Renal cortex interstitium (tissue), 11 donors: Measurements from ENCODE around the gene KCNIP1. TPM values are rescaled to one million over a fixed set of nuclear protein-coding genes. Genes with fewer than 3 reads are reported as not detected.

Experiments
- DNase-seq, 11 donors: peaks; one replicate each; pipeline ENCODE4 v3.0.0-alpha.2; 2013; ENCODE audit warnings: low read depth in 9 of 11, low spot score in 4 of 11; ENCODE audit errors: extremely low read depth in 1 of 11
- polyA plus RNA-seq, 3 donors: library from polyadenylated mRNA; unstranded; fragments of 120-200 nt; gene quantifications; one replicate each; pipeline ENCODE4 v1.2.1, GENCODE V29; 2013; ENCODE audit not compliant: insufficient read length in 3 of 3

The KCNIP1 gene
- polyA plus RNA-seq, 3 donors, result 9.5 to 12.7 (median 12.3) TPM

DNA sequence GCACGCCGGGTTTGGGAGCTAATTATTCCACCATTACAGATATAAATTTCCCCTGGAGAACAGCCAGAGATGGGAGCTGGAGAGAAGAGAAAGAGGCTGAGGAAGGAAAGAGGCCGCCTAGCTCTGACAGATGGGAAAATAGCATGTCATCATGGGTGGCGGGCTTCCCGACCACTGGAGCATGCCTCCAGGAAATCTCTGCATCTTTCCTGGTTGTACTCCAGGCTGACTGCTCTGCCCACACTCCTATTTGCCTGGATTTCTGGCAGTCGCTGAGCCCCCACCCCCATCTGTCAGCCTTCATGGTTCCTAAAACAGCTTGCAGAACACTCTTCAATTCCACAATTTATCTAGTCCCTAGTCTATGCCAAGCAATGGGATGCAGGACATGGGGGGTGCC is 265.4 kb downstream of the KCNIP1 start:
- no peak for DNase-seq

DNA sequence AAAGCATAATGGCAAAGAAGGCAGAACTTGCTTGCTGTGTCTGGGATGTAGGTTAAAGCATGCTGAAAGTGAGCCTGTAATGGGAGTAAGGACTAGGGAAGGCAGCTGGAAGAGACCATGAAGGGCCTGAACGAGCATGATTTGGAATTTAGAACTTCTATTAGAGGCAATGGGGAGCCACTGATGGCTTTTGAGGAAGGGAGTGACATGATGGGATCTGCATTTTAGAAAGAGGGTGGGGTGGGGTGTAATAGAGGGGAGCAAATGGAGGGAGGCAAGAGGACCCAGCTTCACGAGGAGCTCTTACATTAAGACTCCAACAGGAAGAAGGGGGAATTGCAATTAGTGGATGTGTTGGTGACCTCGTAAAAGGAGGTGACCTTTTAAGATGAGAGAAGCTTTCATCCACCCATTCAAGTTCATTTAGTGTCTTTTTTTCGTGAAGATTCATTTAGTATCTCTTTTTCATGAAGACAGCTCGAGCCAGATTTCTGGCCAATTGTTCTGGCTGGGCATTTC is 266.1 kb downstream of the KCNIP1 start:
- no peak for DNase-seq

DNA sequence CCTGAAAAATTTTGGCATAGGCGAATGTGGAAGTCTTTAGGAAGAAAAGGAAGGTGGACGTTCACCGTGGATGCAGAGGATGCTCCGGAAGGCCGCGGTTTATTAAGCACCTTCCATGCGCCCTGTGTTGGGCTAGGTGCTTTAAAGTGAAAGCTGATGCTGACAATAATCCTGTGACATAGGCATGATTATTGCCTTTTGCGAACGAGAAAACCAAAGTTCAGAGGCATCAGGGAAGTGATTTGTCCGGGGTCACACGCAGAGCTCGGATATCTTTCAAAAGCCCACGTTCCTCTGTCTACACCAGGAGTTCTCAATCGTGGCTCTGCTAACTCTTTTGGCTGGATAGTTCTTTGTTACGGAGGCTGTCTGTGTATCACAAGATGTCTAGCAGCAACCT is 267.7 kb downstream of the KCNIP1 start:
- DNase-seq, result no peak

DNA sequence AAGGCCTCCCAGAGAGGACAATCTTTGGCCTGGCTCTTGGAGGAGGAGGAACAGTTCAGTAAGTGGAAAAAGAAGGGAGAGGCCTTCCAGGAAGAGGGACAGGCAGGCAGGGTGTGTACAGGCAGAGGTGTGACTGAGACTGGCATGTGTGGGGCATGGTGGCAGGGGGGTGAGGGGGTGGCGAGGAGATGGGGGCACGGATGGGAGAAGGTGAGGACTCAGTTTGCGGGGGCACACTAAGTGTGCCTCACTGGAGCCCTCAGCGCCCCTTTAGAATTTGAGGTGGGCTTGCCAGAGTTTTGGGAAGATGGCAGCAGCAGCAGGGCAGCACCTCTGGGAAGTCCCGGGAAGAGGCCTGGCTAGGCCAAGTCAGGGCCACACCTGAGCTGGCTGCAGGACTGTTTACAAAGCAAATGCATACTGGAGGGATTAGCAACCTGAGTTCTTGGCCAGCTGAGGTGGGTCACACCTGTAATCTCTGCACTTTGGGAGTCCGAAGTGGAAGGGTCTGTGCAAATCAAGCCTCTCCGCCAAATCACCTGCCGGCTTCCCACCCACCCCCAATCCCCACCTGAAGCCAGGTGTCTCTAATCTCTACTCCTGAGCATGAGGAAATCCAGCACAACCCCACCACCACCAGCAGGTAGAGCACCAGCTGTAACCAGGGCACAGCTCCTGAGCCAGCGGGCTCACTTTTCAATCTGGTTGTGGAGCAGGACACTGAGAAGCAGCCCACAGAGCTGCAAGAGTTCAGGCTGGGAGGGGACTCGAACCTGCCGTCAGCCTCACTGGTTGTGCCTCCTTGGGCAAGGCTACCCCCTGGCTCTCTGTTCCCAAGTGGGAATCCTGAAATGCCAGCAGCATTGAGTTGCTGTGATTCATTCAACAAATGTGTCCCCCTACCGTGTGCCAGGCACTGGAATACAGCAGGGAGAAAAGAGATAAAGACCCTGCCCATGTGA is 269.5 kb downstream of the KCNIP1 start:
- DNase-seq, result no peak

DNA sequence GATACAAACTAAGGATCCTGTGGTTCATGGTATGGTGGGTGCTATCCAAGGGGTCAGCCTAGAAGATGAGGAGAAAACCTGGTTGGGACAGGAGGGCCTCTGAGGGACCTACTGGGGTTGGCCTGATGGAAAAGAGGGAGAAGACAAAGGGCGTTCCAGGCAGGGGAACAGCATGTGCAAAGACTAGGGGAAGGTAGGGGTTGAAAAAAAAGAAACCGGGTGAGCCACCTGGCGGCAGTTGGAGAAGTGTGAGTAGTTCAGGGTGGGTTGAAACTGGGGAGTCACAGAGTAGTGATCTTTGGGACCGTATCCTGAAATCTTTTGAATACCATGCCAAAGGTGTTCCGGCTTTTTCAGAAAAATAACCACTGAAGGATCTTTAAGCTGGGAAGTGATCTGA is 271.0 kb downstream of the KCNIP1 start:
- DNase-seq, result no peak

DNA sequence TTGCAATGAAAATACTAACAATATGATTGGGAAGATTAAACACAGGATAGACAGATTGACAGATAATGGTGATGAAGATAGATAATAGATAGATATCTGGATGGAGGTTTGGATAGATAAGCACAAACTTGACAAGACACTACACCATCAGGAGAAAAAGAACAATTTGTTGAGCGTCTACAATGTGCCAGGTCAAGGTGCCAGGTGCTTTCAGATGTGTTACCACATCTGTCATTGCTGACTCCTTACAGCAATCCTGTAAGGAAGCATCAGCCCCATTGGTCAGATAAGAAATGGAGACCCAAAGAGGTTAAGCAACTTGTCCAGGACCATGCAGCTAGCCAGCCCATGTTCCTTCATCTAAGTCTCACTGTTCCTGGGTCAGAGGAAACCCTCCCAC is 278.1 kb downstream of the KCNIP1 start:
- no peak for DNase-seq

DNA sequence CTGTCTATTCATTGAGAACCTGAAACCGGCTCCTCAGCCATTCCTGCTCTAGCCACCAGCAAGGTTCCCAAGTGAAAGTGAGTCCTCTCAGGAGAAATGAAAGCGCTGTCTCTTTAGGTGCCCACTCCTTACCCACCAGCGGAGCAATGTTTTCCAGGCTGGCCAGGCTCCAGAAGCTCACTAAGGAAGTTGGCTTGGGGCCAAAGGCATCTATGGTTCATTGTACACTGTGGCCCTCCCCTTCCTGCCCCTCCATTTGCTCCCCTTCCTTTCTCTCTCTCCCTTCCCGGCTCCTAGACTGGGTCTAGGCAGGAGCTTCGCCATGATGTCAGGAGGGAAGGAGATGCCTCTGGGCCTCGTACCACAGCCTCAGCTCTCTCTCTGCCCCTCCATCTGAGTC is 278.6 kb downstream of the KCNIP1 start:
- peak in 2 of 11 donors; percentile 15 to 18 for DNase-seq

DNA sequence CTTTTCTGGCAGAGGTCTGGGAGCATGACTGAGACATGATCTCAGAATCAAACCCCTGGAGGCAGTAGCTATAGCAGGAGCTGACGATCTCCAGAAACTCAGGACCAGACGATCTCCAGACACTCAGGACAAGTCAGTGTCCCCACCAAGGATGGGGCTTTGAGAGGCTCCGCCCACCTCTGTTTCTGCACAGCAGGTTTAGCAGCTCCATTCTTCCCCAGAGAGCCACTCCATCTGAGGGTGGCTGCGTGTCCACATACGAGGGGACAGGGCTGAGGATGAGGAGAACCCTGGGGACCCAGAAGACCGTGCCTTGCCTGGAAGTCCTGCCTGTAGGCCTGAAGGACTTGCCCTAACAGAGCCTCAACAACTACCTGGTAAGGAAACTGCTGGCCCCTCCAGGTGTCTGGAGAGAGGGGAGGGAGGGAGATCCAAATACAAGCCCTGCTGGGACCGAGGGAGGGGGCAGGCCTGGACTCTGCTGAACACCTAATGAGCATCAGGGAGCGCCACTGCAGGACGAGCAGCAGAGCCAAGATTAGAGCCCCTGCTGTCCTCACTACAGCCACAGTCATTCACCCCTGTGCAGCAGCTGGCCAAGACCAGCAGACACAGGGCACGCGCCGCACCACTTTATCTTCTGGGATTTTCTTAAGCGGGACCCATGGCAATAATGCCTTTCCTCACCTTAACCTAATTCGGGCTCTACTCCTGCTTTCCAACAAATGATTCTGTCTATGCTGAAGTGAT is 279.9 kb downstream of the KCNIP1 start, which contains the start of gene GABRP:
GABRP (plus strand) TSS at position 228 of the 750 bp plus-strand sequence. CDS start 4,891 bp downstream, outside the sequence.
- no peak for DNase-seq

DNA sequence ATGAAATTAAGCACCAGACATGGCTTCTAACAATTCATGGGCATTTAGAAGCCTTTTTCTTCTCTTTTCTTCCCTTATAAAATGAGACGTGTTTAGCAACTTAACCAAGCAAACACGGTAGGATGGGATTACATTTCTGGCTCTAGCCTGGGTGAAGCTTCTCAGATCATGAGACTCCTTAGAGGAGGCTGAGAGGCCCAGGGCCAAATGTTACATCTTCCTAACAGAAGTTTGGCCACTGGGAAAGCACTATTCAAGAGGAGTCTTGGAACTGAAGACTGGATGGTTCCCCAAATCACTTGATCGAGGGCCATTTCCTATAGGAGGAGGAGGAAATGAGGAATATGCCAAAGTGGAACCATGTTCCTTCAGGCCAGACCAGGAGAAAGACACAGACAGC is 281.6 kb downstream of the KCNIP1 start:
- no peak for DNase-seq

Other genes with a start within 250 kb of the KCNIP1 start
- gene LCP2, start 206.2 kb upstream of the KCNIP1 start, polyA plus RNA-seq, result 1 to 10 TPM; 3.1 to 3.4 (median 3.3) TPM
- gene KCNMB1, start 114.7 kb upstream of the KCNIP1 start, polyA plus RNA-seq, result 1 to 10 TPM in 2 of 3 donors, under 1 TPM in 1; 0.95 to 1.7 (median 1.5) TPM